GM12892 (cell line): ENCODE results near the gene CCL5.

Experiments
- POLR2A ChIP-seq: IDR thresholded peaks from 2 replicates; pipeline ENCODE4 v1.6.1; 2011; ENCODE audit warnings: low read depth, low read length, control low read depth
- POLR2AphosphoS5 ChIP-seq: IDR thresholded peaks from 2 replicates; pipeline ENCODE4 v1.6.1; 2011; ENCODE audit warnings: low read depth, low read length, control low read depth
- TAF1 ChIP-seq: IDR thresholded peaks from 2 replicates; pipeline ENCODE4 v1.6.1; 2011; ENCODE audit warnings: low read depth, mild to moderate bottlenecking, control low read depth, low read length, borderline replicate concordance

DNA sequence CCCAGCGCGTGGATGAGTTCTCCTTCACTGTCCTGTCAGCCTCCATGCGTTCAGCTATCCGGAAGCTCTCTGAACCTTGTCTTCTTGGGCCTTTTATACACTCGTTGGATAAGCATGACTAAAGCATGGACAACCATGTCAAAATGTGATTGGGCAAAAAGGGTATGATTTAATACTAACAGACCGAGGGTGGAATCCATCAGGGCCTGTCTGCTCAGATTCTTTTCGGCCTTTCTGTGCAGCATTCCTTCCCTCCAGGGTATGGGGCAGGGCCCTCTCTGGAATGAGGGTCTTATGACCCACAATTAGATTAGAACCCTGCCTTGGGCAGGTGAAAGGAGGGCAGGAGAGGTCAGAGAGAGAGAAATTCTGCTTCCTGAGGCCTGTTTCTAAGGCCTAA lies 14.0 kb upstream of the CCL5 start:
- TF ChIP-seq POLR2A (no peak), POLR2AphosphoS5 (no peak), TAF1 (no peak)
